Measurements from ENCODE around the gene IGFL1.

- TF ChIP-seq CEBPB (IDR thresholded peaks at IDR 0.05; ENCODE audit: low read depth) (no peak), CTCF (IDR thresholded peaks at IDR 0.05 in 2 of 3, conservative IDR thresholded peaks at IDR 0.05 in 1 of 3; ENCODE audit: borderline replicate concordance in 1 of 3, insufficient read depth in 1 of 3, low read depth in 2 of 3, low read length in 2 of 3) (no peak), POLR2A (IDR thresholded peaks at IDR 0.05; ENCODE audit: borderline replicate concordance, extremely low read depth, insufficient read depth, insufficient read length) (no peak), RAD21 (IDR thresholded peaks at IDR 0.05; ENCODE audit: low read depth) (no peak), SIN3A (IDR thresholded peaks at IDR 0.05; ENCODE audit: low read depth) (no peak), REST (IDR thresholded peaks at IDR 0.05; ENCODE audit: low read depth) (no peak), JUND (IDR thresholded peaks at IDR 0.05) (no peak), ELF1 (IDR thresholded peaks at IDR 0.05; ENCODE audit: borderline replicate concordance, low read depth) (no peak), POLR2AphosphoS5 (IDR thresholded peaks at IDR 0.05; ENCODE audit: low read depth, low read length) (no peak), ZFX (IDR thresholded peaks at IDR 0.05) (no peak), EZH2 (IDR thresholded peaks at IDR 0.05) (no peak)
Observed at GRCh38 chr19:46216612-46217011, 12.9 kb upstream of the IGFL1 start.
